HG03521 (cell line): ENCODE data around the gene ZNF222.

Source experiments
- ATAC-seq: cut with Tn5 transposase; IDR thresholded peaks from one replicate; pipeline ENCODE4 v1.9.1; 2021; ENCODE audit warnings: mild to moderate bottlenecking, moderate library complexity; ENCODE audit not compliant: unreplicated experiment

ZNF222 gene

DNA sequence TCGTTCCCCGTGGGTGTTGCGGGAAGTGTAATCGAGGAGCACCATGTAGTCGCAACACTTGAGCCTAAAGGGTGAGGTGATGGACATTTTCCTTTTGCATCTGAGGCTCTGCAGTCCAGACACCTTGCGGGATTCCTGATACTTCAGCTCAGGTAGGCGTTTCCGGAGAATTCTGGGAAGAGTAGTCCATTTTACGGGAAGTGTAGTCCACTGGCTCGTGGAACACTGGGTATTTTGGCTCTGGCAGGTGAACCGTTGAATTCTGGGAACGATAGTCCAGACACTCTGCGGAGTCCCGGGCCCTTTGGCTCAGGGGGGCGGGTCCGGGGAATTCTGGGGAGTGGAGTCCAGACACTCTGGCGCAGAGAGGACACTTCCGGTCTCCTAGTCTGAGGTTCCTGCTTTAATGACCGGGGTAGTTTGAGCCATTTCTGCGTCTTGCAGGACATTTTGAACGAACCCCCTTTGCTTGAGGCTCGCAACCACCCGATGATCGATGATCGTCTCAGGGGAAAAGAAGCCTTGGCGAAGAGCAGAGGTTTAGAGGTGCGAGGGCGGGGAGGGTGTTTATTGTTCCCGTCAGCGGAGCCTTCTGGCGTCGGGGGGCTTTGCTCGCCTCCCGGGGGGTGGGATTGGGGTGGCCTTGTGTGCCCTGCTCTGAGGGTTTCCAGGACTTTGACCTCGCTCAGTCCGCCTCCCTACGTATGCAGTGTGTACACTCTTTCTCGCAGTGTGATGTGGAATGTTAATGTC, 26.6 kb downstream of the ZNF222 start, which contains the start of gene ZNF223:
Gene ZNF223, plus strand, starts transcription at position 387 of the 753 bp plus-strand sequence. CDS start 3,141 bp downstream, outside the sequence.
- no peak for ATAC-seq

GRCh38 chr19:44055870-44056269, 30.7 kb downstream of the ZNF222 start:
- no peak for ATAC-seq

GRCh38 chr19:44059229-44059628, 34.0 kb downstream of the ZNF222 start:
- no peak for ATAC-seq

- ATAC-seq = no peak
These were observed 35.9 kb downstream of the ZNF222 start for GRCh38 chr19:44061038-44061437.

DNA sequence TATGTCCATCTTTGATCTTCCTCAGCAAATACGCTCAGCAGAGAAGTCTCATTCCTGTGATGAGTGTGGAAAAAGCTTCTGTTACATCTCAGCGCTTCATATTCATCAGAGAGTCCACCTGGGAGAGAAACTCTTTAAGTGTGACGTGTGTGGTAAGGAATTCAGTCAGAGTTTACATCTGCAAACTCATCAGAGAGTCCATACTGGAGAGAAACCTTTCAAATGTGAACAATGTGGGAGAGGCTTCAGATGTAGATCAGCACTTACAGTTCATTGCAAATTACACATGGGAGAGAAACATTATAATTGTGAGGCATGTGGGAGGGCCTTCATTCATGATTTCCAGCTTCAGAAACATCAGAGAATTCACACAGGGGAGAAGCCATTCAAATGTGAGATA, 41.1 kb downstream of the ZNF222 start:
- no peak for ATAC-seq

DNA sequence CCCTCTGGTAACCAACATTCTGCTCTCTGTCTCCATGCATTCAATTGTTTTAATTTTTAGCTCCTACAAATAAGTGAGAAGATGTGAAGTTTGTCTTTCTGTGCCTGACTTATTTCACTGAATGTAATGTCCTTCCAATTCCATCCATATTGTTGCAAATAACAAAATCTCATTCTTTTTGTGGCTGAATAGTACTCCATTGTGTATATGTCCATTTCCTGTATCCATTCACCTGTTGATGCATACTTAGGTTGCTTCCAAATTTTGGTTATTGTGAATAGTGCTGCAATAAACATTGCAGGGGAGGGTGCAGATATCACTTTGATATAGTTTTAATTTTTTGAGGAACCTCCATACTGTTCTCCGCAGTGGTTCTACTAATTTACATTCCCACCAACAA, 44.2 kb downstream of the ZNF222 start:
- no peak for ATAC-seq

DNA sequence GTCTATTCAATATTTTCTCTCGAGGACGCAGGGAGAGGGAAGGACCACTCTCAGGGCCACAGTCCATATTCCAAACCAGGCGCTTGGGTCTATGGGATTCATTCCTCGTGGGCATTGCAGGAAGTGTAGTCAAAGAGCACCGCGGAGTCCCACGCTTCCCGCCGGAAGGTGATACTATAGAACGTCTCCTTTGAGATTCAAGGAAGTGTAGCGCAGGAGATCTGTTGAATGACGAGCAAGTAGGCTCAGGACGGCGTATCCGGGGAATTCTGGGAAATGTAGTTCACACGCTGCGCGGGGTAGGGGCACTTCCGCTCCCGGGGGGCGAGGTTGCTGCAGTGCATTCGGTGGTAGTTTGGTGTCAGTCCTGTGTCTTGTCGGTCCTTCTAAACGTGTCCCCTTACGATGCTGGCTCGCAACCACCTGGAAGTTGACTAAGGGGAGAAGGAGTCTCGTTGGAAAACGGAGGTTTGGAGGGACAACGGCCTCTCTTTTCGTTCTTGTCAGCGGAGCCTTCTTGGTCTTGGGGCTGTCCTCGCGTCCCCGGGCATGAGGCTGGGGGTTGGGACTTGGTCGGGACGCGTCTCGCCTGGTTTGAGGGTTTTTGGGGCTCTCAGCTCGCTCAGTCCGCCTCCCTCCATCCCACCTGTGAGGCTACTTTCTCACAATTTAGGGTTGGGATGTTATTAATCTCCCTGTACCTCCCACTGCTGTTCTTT, 46.8 kb downstream of the ZNF222 start, which contains the start of gene ZNF284:
Gene ZNF284, plus strand, starts transcription at position 336 of the 719 bp plus-strand sequence. CDS start 4,231 bp downstream, outside the sequence.
- peak; percentile 86 for ATAC-seq

- no peak for ATAC-seq
These were observed 47.6 kb downstream of the ZNF222 start for GRCh38 chr19:44072543-44073401.

DNA sequence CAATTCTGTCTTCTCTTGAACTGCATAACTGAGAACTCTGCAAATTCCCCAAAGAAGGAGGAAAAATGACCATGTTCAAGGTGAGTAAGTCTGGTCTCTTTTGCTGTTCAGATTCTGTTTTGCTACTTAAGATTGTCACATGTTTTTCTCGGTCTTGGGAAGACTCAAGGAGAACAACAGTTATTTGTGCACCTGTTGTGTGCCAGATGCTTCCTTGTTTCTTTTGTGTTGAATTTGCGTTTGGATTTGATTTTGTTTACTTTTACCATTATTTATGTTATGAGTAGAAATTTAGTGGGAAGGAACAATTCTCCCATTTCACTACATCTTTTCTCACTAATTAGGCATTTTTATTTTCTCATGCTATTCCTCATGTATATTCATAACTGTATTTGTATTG, 51.1 kb downstream of the ZNF222 start:
- no peak for ATAC-seq
